Activated B cell treated with CpG ODN at 0.5 μM for 24 hours (primary cell): ENCODE data around the gene RNF224. TPM values are rescaled to one million over a fixed set of nuclear protein-coding genes. Genes with fewer than 3 reads are reported as not detected.

Source experiments
- ATAC-seq: fragments of 200-7000 bp; cut with Tn5 transposase; one replicate; pipeline ENCODE4 v1.10.0; 2021; ENCODE audit warnings: low read depth, mild to moderate bottlenecking, moderate library complexity
- CTCF ChIA-PET: fragments of 350-600 bp; sonication (Branson Sonifier 250); formaldehyde crosslinking; loops from one replicate; lab custom pipeline; 2021; ENCODE audit warnings: antibody characterized with exemption; lab: Charles Lee
- POLR2A ChIA-PET: fragments of 350-600 bp; sonication (Branson Sonifier 250); formaldehyde crosslinking; loops from one replicate; lab custom pipeline; 2021; ENCODE audit warnings: antibody characterized with exemption; lab: Charles Lee
- DNase-seq: peaks from one replicate; pipeline ENCODE4 v3.0.0; 2022
- H3K27ac Mint-ChIP-seq: one replicate; pipeline ENCODE4 v1.8.0; 2020; ENCODE audit warnings: mixed read lengths
- H3K27me3 Mint-ChIP-seq: one replicate; pipeline ENCODE4 v1.8.0; 2021; ENCODE audit warnings: mixed read lengths
- H3K36me3 Mint-ChIP-seq: one replicate; pipeline ENCODE4 v1.8.0; 2021; ENCODE audit warnings: low read depth, mixed read lengths
- H3K4me1 Mint-ChIP-seq: one replicate; pipeline ENCODE4 v1.8.0; 2021; ENCODE audit warnings: mixed read lengths
- H3K4me3 Mint-ChIP-seq: one replicate; pipeline ENCODE4 v1.8.0; 2020; ENCODE audit warnings: mild to moderate bottlenecking, mixed read lengths
- H3K9me3 Mint-ChIP-seq: one replicate; pipeline ENCODE4 v1.8.0; 2020; ENCODE audit warnings: mixed read lengths
- CTCF ChIP-seq: fragments of 200-600 bp; IDR thresholded peaks from one replicate; pipeline ENCODE4 v1.8.0; 2022; ENCODE audit warnings: antibody characterized with exemption, mild to moderate bottlenecking
- intact Hi-C: fragments of 100-400 bp; cut with micrococcal nuclease; formaldehyde crosslinking; loops from one replicate; pipeline ENCODE4 v1.15.1; 2024
- total RNA-seq: library from RNA; stranded (reverse); gene quantifications from 2 replicates; pipeline ENCODE4 v1.2.3, GENCODE V29; 2022

Gene RNF224
- total RNA-seq, 1 donor from 2014 or later, result not detected

- Mint-ChIP-seq H3K4me1 (peaks cover 54% of the 10 kb centered on the region), H3K27me3 (no peaks in the 10 kb centered on the region), H3K9me3 (no peaks in the 10 kb centered on the region), H3K4me3 (peak within 1 kb of the TSS; percentile 92), H3K36me3 (peaks cover 26% of the 10 kb centered on the region), H3K27ac (peak within 1 kb of the TSS; percentile 90)
- ATAC-seq (peak; percentile 41), DNase-seq (peak; percentile 96)
- ChIA-PET CTCF (interaction anchor here (1.1 to 1.8 kb wide), 3 partner anchors 17 to 31 kb away, joined by 3 to 5 read pairs (median 4); partner anchors contain the start of genes ANAPC2, RNF224 and SSNA1), POLR2A (interaction anchor here (0.6 to 5.3 kb wide), 12 partner anchors 11 to 119 kb away, joined by 3 to 46 read pairs (median 4); partner anchors contain the start of genes MAN1B1, RNF208, RNF224 and SSNA1)
- no peak for TF ChIP-seq CTCF
- intact Hi-C loops, result loop anchor here (1.0 kb wide), 3 partner anchors 17 to 36 kb away; partner anchors contain the start of genes ANAPC2, SSNA1 and TUBB4B
Observed at GRCh38 chr9:137205126-137206069, 21.9 kb upstream of the RNF224 start, which contains the start of the genes NDOR1 and TMEM203. NDOR1 (plus strand) TSS chr9:137205700; CDS start chr9:137205778, 78 bp downstream. TMEM203 (minus strand) TSS chr9:137205648; CDS start chr9:137205414, 234 bp downstream.

- no peak for TF ChIP-seq CTCF
- ChIA-PET CTCF (no interaction called here), POLR2A (interaction anchor here (1.1 to 5.3 kb wide), 4 partner anchors 10 to 77 kb away, joined by 4 to 46 read pairs (median 8); partner anchors contain the start of genes ANAPC2, RNF208 and SSNA1)
- H3K4me1 Mint-ChIP-seq, result peaks cover 45% of the 10 kb centered on the region
- H3K36me3 Mint-ChIP-seq, result peaks cover 26% of the 10 kb centered on the region
- H3K4me3 Mint-ChIP-seq, result peak overlapping the region; percentile 92
- H3K9me3 Mint-ChIP-seq, result no peaks in the 10 kb centered on the region
- no peak for DNase-seq
- H3K27me3 Mint-ChIP-seq, result no peaks in the 10 kb centered on the region
- ATAC-seq, result no peak
- intact Hi-C loops, result no loop called here
- H3K27ac Mint-ChIP-seq, result peak overlapping the region; percentile 83
Observed at GRCh38 chr9:137206602-137207001, 20.7 kb upstream of the RNF224 start.

- no peak for ATAC-seq
- ChIA-PET POLR2A (interaction anchor here (0.5 to 1.1 kb wide), 3 partner anchors 12 to 419 kb away, joined by 3 to 9 read pairs (median 4); no protein-coding TSS in a partner anchor), CTCF (no interaction called here)
- no peak for TF ChIP-seq CTCF
- Mint-ChIP-seq H3K4me3 (no peak overlapping the region), H3K27ac (no peak overlapping the region), H3K9me3 (no peaks in the 10 kb centered on the region), H3K36me3 (peaks cover 21% of the 10 kb centered on the region), H3K4me1 (peaks cover 11% of the 10 kb centered on the region), H3K27me3 (no peaks in the 10 kb centered on the region)
- intact Hi-C loops, result no loop called here
- no peak for DNase-seq
Observed at GRCh38 chr9:137211532-137211931, 15.8 kb upstream of the RNF224 start.

- H3K36me3 Mint-ChIP-seq, result peaks cover 19% of the 10 kb centered on the region
- H3K9me3 Mint-ChIP-seq, result no peaks in the 10 kb centered on the region
- H3K4me3 Mint-ChIP-seq, result no peak overlapping the region
- no peak overlapping the region for H3K27ac Mint-ChIP-seq
- peaks cover 1% of the 10 kb centered on the region for H3K4me1 Mint-ChIP-seq
- no peak for TF ChIP-seq CTCF
- DNase-seq (no peak), ATAC-seq (no peak)
- POLR2A ChIA-PET, result interaction anchor here (1.1 kb wide), 1 partner anchor 11 kb away, joined by 9 read pairs; no protein-coding TSS in a partner anchor
- CTCF ChIA-PET, result no interaction called here
- H3K27me3 Mint-ChIP-seq, result no peaks in the 10 kb centered on the region
- intact Hi-C loops, result no loop called here
Observed at GRCh38 chr9:137212520-137212919, 14.8 kb upstream of the RNF224 start.
